NCI-H2107 treated with DMSO at 0.1 percent for 48 hours (cell line): ENCODE data around the gene CCDC66.
"Not testable (repeated sequence)": the region's sequence is repeated elsewhere in the genome, so short reads cannot be mapped to it uniquely, and the experiment has no call there.

Experiments
- DNase-seq: peaks from one replicate; lab custom pipeline; 2025; ENCODE audit not compliant: unreplicated experiment; lab: John Stamatoyannopoulos, UW

CCDC66 gene

GRCh38 chr3:56556908-56557830, at the start of gene CCDC66:
Gene CCDC66 (plus strand): TSS chr3:56557175. CDS start chr3:56557243, 68 bp downstream.
- peak; percentile 45 for DNase-seq

GRCh38 chr3:56519641-56520040, 37.3 kb upstream of the CCDC66 start:
- DNase-seq = no peak

- no peak for DNase-seq
These were observed 34.6 kb upstream of the CCDC66 start for GRCh38 chr3:56522374-56522773.

- no peak for DNase-seq
These were observed 31.7 kb upstream of the CCDC66 start for GRCh38 chr3:56525291-56525690.

- DNase-seq = peak; percentile 79
These were observed 20.2 kb upstream of the CCDC66 start for GRCh38 chr3:56536735-56537134.

GRCh38 chr3:56547486-56547885, 9.5 kb upstream of the CCDC66 start:
- peak; percentile 0 for DNase-seq

GRCh38 chr3:56557831-56558170, 826 bp downstream of the CCDC66 start:
- no peak for DNase-seq

GRCh38 chr3:56573501-56573900, 16.5 kb downstream of the CCDC66 start:
- no peak for DNase-seq

GRCh38 chr3:56581941-56582340, 25.0 kb downstream of the CCDC66 start:
- DNase-seq = not testable (repeated sequence)

GRCh38 chr3:56584275-56584674, 27.3 kb downstream of the CCDC66 start:
- DNase-seq = not testable (repeated sequence)

GRCh38 chr3:56590814-56591213, 33.8 kb downstream of the CCDC66 start:
- DNase-seq = no peak

- DNase-seq = no peak
These were observed 34.3 kb downstream of the CCDC66 start for GRCh38 chr3:56591262-56591661.

GRCh38 chr3:56593455-56594158, 36.6 kb downstream of the CCDC66 start:
- DNase-seq = no peak

GRCh38 chr3:56595975-56596840, 39.2 kb downstream of the CCDC66 start:
- DNase-seq = no peak

- not testable (repeated sequence) for DNase-seq
These were observed 51.5 kb downstream of the CCDC66 start for GRCh38 chr3:56608479-56608878.

GRCh38 chr3:56610669-56611335, 53.8 kb downstream of the CCDC66 start:
- DNase-seq = no peak

- no peak for DNase-seq
These were observed 54.4 kb downstream of the CCDC66 start for GRCh38 chr3:56611364-56611763.

GRCh38 chr3:56612146-56612545, 55.2 kb downstream of the CCDC66 start:
- DNase-seq = no peak

- no peak for DNase-seq
These were observed 56.0 kb downstream of the CCDC66 start for GRCh38 chr3:56613016-56613415.

GRCh38 chr3:56616478-56617006, 59.6 kb downstream of the CCDC66 start:
- no peak for DNase-seq
